ENCODE data around the gene GPR25. TPM values are rescaled to one million over a fixed set of nuclear protein-coding genes. Genes with fewer than 3 reads are reported as not detected.

GPR25 gene
- polyA plus RNA-seq, 1 donor (not counting 4 experiments of a cell fraction or from before 2014, with no cell fraction given), result not detected

DNA sequence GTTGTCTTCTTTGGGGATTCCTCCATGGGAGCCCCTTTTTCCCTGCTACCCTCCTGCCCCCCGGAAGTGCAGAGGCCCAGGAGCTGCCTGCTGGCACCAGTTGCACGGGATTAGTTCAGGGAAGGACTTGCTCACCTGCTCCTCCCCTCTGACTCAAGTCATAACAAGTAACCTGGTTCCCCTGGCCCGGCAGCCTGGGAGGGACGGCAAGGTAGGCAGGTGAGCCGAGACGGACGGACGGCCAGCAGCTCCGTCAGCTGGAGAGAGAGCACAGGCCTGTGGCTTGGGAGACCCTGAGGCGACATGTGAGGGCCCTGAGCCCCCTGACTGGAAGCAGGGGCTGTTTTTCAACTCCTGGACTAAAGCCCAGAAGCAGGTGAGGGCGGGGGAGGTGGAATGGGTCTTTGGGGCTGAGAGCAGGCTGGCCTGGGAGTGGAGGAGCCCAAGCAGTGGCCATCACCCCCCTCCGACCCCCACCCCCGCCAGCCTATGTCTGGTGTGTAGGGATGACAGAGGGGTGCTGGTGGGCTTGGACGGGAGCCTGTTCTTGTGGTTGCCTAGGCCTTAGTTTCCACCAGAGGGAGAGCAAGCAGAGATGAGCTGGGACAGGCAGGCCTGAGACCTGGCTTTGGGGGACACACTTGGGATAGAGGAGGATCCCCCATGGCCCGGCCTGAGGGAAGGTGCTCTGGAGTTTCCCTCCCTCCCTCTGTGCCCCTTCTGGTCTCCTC is 22.1 kb downstream of the GPR25 start, which contains the start of gene INAVA:
INAVA (plus strand) TSS at position 189 of the 731 bp plus-strand sequence. CDS start 3,501 bp downstream, outside the sequence.
- peaks cover 42% of the 10 kb centered on the region for H3K4me1 ChIP-seq (ENCODE audit: control insufficient read depth, extremely low read depth, insufficient read depth, low read length)
- peak; percentile 69 for DNase-seq (ENCODE audit: low read depth, low spot score)
- peak within 1 kb of the TSS; percentile 72 to 84 (median 81) for H3K4me3 ChIP-seq (ENCODE audit: control insufficient read depth in 2 of 3, extremely low read depth in 1 of 3, insufficient read depth in 2 of 3, low read depth in 1 of 3, low read length in 3 of 3)
- peaks cover 11% of the 10 kb centered on the region for H4K20me1 ChIP-seq (ENCODE audit: control insufficient read depth, extremely low read depth, insufficient read depth, low read length)
- peak; percentile 86 for FAIRE-seq
- H3K9me1 ChIP-seq (ENCODE audit: control insufficient read depth, extremely low read depth, insufficient read depth, low read length), result no peaks in the 10 kb centered on the region
- TF ChIP-seq, protein P1, sequence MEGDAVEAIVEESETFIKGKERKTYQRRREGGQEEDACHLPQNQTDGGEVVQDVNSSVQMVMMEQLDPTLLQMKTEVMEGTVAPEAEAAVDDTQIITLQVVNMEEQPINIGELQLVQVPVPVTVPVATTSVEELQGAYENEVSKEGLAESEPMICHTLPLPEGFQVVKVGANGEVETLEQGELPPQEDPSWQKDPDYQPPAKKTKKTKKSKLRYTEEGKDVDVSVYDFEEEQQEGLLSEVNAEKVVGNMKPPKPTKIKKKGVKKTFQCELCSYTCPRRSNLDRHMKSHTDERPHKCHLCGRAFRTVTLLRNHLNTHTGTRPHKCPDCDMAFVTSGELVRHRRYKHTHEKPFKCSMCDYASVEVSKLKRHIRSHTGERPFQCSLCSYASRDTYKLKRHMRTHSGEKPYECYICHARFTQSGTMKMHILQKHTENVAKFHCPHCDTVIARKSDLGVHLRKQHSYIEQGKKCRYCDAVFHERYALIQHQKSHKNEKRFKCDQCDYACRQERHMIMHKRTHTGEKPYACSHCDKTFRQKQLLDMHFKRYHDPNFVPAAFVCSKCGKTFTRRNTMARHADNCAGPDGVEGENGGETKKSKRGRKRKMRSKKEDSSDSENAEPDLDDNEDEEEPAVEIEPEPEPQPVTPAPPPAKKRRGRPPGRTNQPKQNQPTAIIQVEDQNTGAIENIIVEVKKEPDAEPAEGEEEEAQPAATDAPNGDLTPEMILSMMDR (optimal IDR thresholded peaks at IDR 0.05 in 1 of 3, IDR thresholded peaks at IDR 0.05 in 1 of 3, conservative IDR thresholded peaks at IDR 0.05 in 1 of 3; ENCODE audit: extremely low read depth in 1 of 3, insufficient read depth in 2 of 3, low read length in 3 of 3), result peak in 2 of 3 experiments; percentile 29 to 52
- TF ChIP-seq EZH2 (IDR thresholded peaks at IDR 0.05; ENCODE audit: low read length), result no peak
- no peaks in the 10 kb centered on the region for H3K27me3 ChIP-seq (ENCODE audit: control insufficient read depth, extremely low read depth, insufficient read depth, low read length)
- H2AFZ ChIP-seq (ENCODE audit: control insufficient read depth, low read length), result peak within 1 kb of the TSS; percentile 95
- H3K4me2 ChIP-seq (ENCODE audit: control insufficient read depth, extremely low read depth, insufficient read depth, low read depth, low read length), result peak within 1 kb of the TSS; percentile 95
- H3K79me2 ChIP-seq (ENCODE audit: control insufficient read depth, insufficient read depth, low read length), result peaks cover 22% of the 10 kb centered on the region
- dilution Hi-C loops (cut with MboI; ENCODE audit: extremely low pct_ligation_motif_present, low sequenced_read_pairs), result no loop called here
- H3K9ac ChIP-seq (ENCODE audit: control insufficient read depth, extremely low read depth, insufficient read depth, low read length), result peak within 1 kb of the TSS; percentile 69
- H3K27ac ChIP-seq (ENCODE audit: control insufficient read depth, insufficient read depth, low read length), result peak within 1 kb of the TSS; percentile 92
- H3K9me3 ChIP-seq (ENCODE audit: control insufficient read depth, low read depth, low read length), result no peaks in the 10 kb centered on the region
- peaks cover 13 to 22% of the 10 kb centered on the region in 2 experiments for H3K36me3 ChIP-seq (ENCODE audit: control insufficient read depth in 2 of 2, extremely low read depth in 1 of 2, insufficient read depth in 2 of 2, low read length in 2 of 2)

DNA sequence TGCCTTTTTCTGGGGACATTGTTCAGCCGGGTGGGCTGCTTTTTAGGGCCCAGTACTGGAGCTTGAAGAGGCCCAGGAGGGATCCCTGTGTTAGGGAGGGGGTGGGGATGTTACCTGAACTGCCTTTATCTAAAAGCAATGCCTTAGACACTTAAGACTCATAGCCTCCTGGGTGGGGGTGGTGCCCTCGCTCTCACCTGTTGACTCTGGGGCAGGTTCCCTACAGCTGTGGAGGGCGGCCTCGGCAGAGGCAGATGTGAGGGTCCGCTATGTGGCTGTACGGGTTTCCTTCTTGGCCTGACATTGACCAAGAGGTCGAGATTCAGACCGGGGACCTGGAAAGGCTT is 22.6 kb downstream of the GPR25 start:
- H3K79me2 ChIP-seq (ENCODE audit: control insufficient read depth, insufficient read depth, low read length), result peaks cover 22% of the 10 kb centered on the region
- TF ChIP-seq, protein P1 (optimal IDR thresholded peaks at IDR 0.05 in 1 of 3, IDR thresholded peaks at IDR 0.05 in 1 of 3, conservative IDR thresholded peaks at IDR 0.05 in 1 of 3; ENCODE audit: extremely low read depth in 1 of 3, insufficient read depth in 2 of 3, low read length in 3 of 3), result no peak
- no peak for FAIRE-seq
- H3K9me3 ChIP-seq (ENCODE audit: control insufficient read depth, low read depth, low read length), result no peaks in the 10 kb centered on the region
- H4K20me1 ChIP-seq (ENCODE audit: control insufficient read depth, extremely low read depth, insufficient read depth, low read length), result peaks cover 11% of the 10 kb centered on the region
- dilution Hi-C loops (cut with MboI; ENCODE audit: extremely low pct_ligation_motif_present, low sequenced_read_pairs), result no loop called here
- H3K4me2 ChIP-seq (ENCODE audit: control insufficient read depth, extremely low read depth, insufficient read depth, low read depth, low read length), result peak overlapping the region; percentile 95
- H2AFZ ChIP-seq (ENCODE audit: control insufficient read depth, low read length), result peak overlapping the region; percentile 37
- H3K4me3 ChIP-seq (ENCODE audit: control insufficient read depth in 2 of 3, extremely low read depth in 1 of 3, insufficient read depth in 2 of 3, low read depth in 1 of 3, low read length in 3 of 3), result peak overlapping the region; percentile 72 to 84 (median 81)
- H3K36me3 ChIP-seq (ENCODE audit: control insufficient read depth in 2 of 2, extremely low read depth in 1 of 2, insufficient read depth in 2 of 2, low read length in 2 of 2), result peaks cover 19 to 28% of the 10 kb centered on the region in 2 experiments
- no peak for DNase-seq (ENCODE audit: low read depth, low spot score)
- peak overlapping the region; percentile 92 for H3K27ac ChIP-seq (ENCODE audit: control insufficient read depth, insufficient read depth, low read length)
- peak overlapping the region; percentile 69 for H3K9ac ChIP-seq (ENCODE audit: control insufficient read depth, extremely low read depth, insufficient read depth, low read length)
- no peaks in the 10 kb centered on the region for H3K27me3 ChIP-seq (ENCODE audit: control insufficient read depth, extremely low read depth, insufficient read depth, low read length)
- H3K9me1 ChIP-seq (ENCODE audit: control insufficient read depth, extremely low read depth, insufficient read depth, low read length), result no peaks in the 10 kb centered on the region
- H3K4me1 ChIP-seq (ENCODE audit: control insufficient read depth, extremely low read depth, insufficient read depth, low read length), result peaks cover 42% of the 10 kb centered on the region

Data from keratinocyte (primary cell).